Measurements from ENCODE around the gene ATG7. TPM values are rescaled to one million over a fixed set of nuclear protein-coding genes. Genes with fewer than 3 reads are reported as not detected.
"Not testable (repeated sequence)": the region's sequence is repeated elsewhere in the genome, so short reads cannot be mapped to it uniquely, and the experiment has no call there.

ATG7 gene
- total RNA-seq, 2 experiments from 2014 or later = 29.5 to 34.2 TPM

- ChIA-PET CTCF (no interaction called here), POLR2A (interaction anchor here (0.6 kb wide), 1 partner anchor 41 kb away, joined by 3 read pairs; no protein-coding TSS in a partner anchor)
- Mint-ChIP-seq H3K4me3 (no peak overlapping the region), H3K4me1 (peaks cover 35% of the 10 kb centered on the region), H3K36me3 (ENCODE audit: low read depth) (peaks cover 20% of the 10 kb centered on the region), H3K9me3 (no peaks in the 10 kb centered on the region), H3K27ac (no peak overlapping the region), H3K27me3 (no peaks in the 10 kb centered on the region)
- DNase-seq = no peak
Measured at GRCh38 chr3:11583235-11583634, 311.0 kb downstream of the ATG7 start.

- Mint-ChIP-seq H3K4me1 (peaks cover 39% of the 10 kb centered on the region), H3K36me3 (ENCODE audit: low read depth) (peaks cover 23% of the 10 kb centered on the region), H3K4me3 (no peak overlapping the region), H3K27me3 (no peaks in the 10 kb centered on the region), H3K9me3 (no peaks in the 10 kb centered on the region), H3K27ac (no peak overlapping the region)
- ChIA-PET CTCF (no interaction called here), POLR2A (no interaction called here)
- no peak for DNase-seq
Measured at GRCh38 chr3:11583638-11584046, 311.4 kb downstream of the ATG7 start.

- H3K4me1 Mint-ChIP-seq = peaks cover 45% of the 10 kb centered on the region
- peaks cover 23% of the 10 kb centered on the region for H3K36me3 Mint-ChIP-seq (ENCODE audit: low read depth)
- H3K27me3 Mint-ChIP-seq = no peaks in the 10 kb centered on the region
- H3K4me3 Mint-ChIP-seq = no peak overlapping the region
- H3K9me3 Mint-ChIP-seq = no peaks in the 10 kb centered on the region
- POLR2A ChIA-PET = no interaction called here
- no peak for DNase-seq
- CTCF ChIA-PET = interaction anchor here (0.7 kb wide), 1 partner anchor 79 kb away, joined by 3 read pairs; no protein-coding TSS in a partner anchor
- no peak overlapping the region for H3K27ac Mint-ChIP-seq
Measured at GRCh38 chr3:11584570-11584969, 312.4 kb downstream of the ATG7 start.

- CTCF ChIA-PET = no interaction called here
- no peak overlapping the region for H3K4me3 Mint-ChIP-seq
- peaks cover 33% of the 10 kb centered on the region for H3K4me1 Mint-ChIP-seq
- POLR2A ChIA-PET = no interaction called here
- no peaks in the 10 kb centered on the region for H3K9me3 Mint-ChIP-seq
- H3K27me3 Mint-ChIP-seq = no peaks in the 10 kb centered on the region
- DNase-seq = no peak
- H3K27ac Mint-ChIP-seq = no peak overlapping the region
- peaks cover 15% of the 10 kb centered on the region for H3K36me3 Mint-ChIP-seq (ENCODE audit: low read depth)
Measured at GRCh38 chr3:11587766-11588165, 315.6 kb downstream of the ATG7 start.

- Mint-ChIP-seq H3K9me3 (no peaks in the 10 kb centered on the region), H3K4me1 (peaks cover 30% of the 10 kb centered on the region), H3K27me3 (no peaks in the 10 kb centered on the region), H3K4me3 (no peak overlapping the region), H3K27ac (no peak overlapping the region), H3K36me3 (ENCODE audit: low read depth) (peaks cover 17% of the 10 kb centered on the region)
- POLR2A ChIA-PET = no interaction called here
- CTCF ChIA-PET = no interaction called here
- no peak for DNase-seq
Measured at GRCh38 chr3:11588338-11588737, 316.1 kb downstream of the ATG7 start.

GRCh38 chr3:11588755-11589154 is 316.6 kb downstream of the ATG7 start:
- Mint-ChIP-seq H3K27ac (no peak overlapping the region), H3K4me3 (no peak overlapping the region)

GRCh38 chr3:11589706-11590105 is 317.5 kb downstream of the ATG7 start:
- ChIA-PET POLR2A (interaction anchor here (0.6 kb wide), 1 partner anchor 480 kb away, joined by 4 read pairs; no protein-coding TSS in a partner anchor), CTCF (no interaction called here)
- H3K9me3 Mint-ChIP-seq = no peaks in the 10 kb centered on the region
- H3K36me3 Mint-ChIP-seq (ENCODE audit: low read depth) = peaks cover 25% of the 10 kb centered on the region
- no peaks in the 10 kb centered on the region for H3K27me3 Mint-ChIP-seq
- DNase-seq = no peak
- no peak overlapping the region for H3K4me3 Mint-ChIP-seq
- no peak overlapping the region for H3K27ac Mint-ChIP-seq
- peaks cover 27% of the 10 kb centered on the region for H3K4me1 Mint-ChIP-seq

More at GRCh38 chr3:11588755-11589154, 316.6 kb downstream of the ATG7 start:
- no peaks in the 10 kb centered on the region for H3K27me3 Mint-ChIP-seq
- POLR2A ChIA-PET = no interaction called here
- H3K9me3 Mint-ChIP-seq = no peaks in the 10 kb centered on the region
- DNase-seq = no peak
- peaks cover 33% of the 10 kb centered on the region for H3K4me1 Mint-ChIP-seq
- H3K36me3 Mint-ChIP-seq (ENCODE audit: low read depth) = peaks cover 19% of the 10 kb centered on the region
- CTCF ChIA-PET = no interaction called here

GRCh38 chr3:11591002-11591355 is 318.8 kb downstream of the ATG7 start:
- peaks cover 29% of the 10 kb centered on the region for H3K36me3 Mint-ChIP-seq (ENCODE audit: low read depth)
- H3K9me3 Mint-ChIP-seq = peaks cover 2% of the 10 kb centered on the region
- ChIA-PET CTCF (no interaction called here), POLR2A (no interaction called here)
- H3K4me1 Mint-ChIP-seq = peaks cover 28% of the 10 kb centered on the region
- no peaks in the 10 kb centered on the region for H3K27me3 Mint-ChIP-seq
- H3K4me3 Mint-ChIP-seq = no peak overlapping the region
- DNase-seq = no peak
- H3K27ac Mint-ChIP-seq = no peak overlapping the region

- H3K9me3 Mint-ChIP-seq = peaks cover 2% of the 10 kb centered on the region
- CTCF ChIA-PET = no interaction called here
- no peak overlapping the region for H3K27ac Mint-ChIP-seq
Measured at GRCh38 chr3:11591391-11592282, 319.4 kb downstream of the ATG7 start.

GRCh38 chr3:11592445-11593298 is 320.5 kb downstream of the ATG7 start:
- Mint-ChIP-seq H3K4me1 (peaks cover 23% of the 10 kb centered on the region), H3K9me3 (peaks cover 7% of the 10 kb centered on the region), H3K27me3 (no peaks in the 10 kb centered on the region), H3K27ac (no peak overlapping the region), H3K36me3 (ENCODE audit: low read depth) (peaks cover 37% of the 10 kb centered on the region), H3K4me3 (no peak overlapping the region)
- POLR2A ChIA-PET = no interaction called here
- no peak for DNase-seq
- CTCF ChIA-PET = no interaction called here

More at GRCh38 chr3:11591391-11592282, 319.4 kb downstream of the ATG7 start:
- H3K36me3 Mint-ChIP-seq (ENCODE audit: low read depth) = peaks cover 29% of the 10 kb centered on the region
- H3K27me3 Mint-ChIP-seq = no peaks in the 10 kb centered on the region
- H3K4me3 Mint-ChIP-seq = no peak overlapping the region
- peaks cover 28% of the 10 kb centered on the region for H3K4me1 Mint-ChIP-seq
- no peak for DNase-seq
- POLR2A ChIA-PET = no interaction called here

GRCh38 chr3:11593318-11594034 is 321.3 kb downstream of the ATG7 start:
- POLR2A ChIA-PET = no interaction called here
- H3K4me1 Mint-ChIP-seq = peaks cover 15% of the 10 kb centered on the region

GRCh38 chr3:11595024-11595423 is 322.8 kb downstream of the ATG7 start:
- H3K4me3 Mint-ChIP-seq, H3K27ac Mint-ChIP-seq, H3K4me1 Mint-ChIP-seq, H3K27me3 Mint-ChIP-seq, CTCF ChIA-PET, DNase-seq, POLR2A ChIA-PET: not testable (repeated sequence)
- Mint-ChIP-seq H3K36me3 (ENCODE audit: low read depth) (peaks cover 47% of the 10 kb centered on the region), H3K9me3 (peaks cover 12% of the 10 kb centered on the region)

More at GRCh38 chr3:11593318-11594034, 321.3 kb downstream of the ATG7 start:
- Mint-ChIP-seq H3K9me3 (peaks cover 12% of the 10 kb centered on the region), H3K27ac (no peak overlapping the region), H3K4me3 (no peak overlapping the region), H3K27me3 (no peaks in the 10 kb centered on the region), H3K36me3 (ENCODE audit: low read depth) (peaks cover 37% of the 10 kb centered on the region)
- no peak for DNase-seq
- CTCF ChIA-PET = no interaction called here

- H3K9me3 Mint-ChIP-seq = peaks cover 12% of the 10 kb centered on the region
Measured at GRCh38 chr3:11596387-11596786, 324.2 kb downstream of the ATG7 start.

More at GRCh38 chr3:11596387-11596786, 324.2 kb downstream of the ATG7 start:
- no peak for DNase-seq
- H3K36me3 Mint-ChIP-seq (ENCODE audit: low read depth) = peaks cover 60% of the 10 kb centered on the region
- CTCF ChIA-PET = no interaction called here
- H3K27me3 Mint-ChIP-seq = no peaks in the 10 kb centered on the region
- POLR2A ChIA-PET = no interaction called here
- no peak overlapping the region for H3K4me3 Mint-ChIP-seq
- H3K27ac Mint-ChIP-seq = no peak overlapping the region
- H3K4me1 Mint-ChIP-seq = peaks cover 14% of the 10 kb centered on the region
